RWPE2 (cell line): ENCODE measurements around the gene MINDY4.

ENCODE experiments used
- ATAC-seq: fragments of 200-7000 bp; cut with Tn5 transposase; 3 replicates; pipeline ENCODE4 v1.9.1; 2021; ENCODE audit warnings: low read depth
- DNase-seq: peaks from one replicate; pipeline ENCODE4 v3.0.0-alpha.2; 2020; ENCODE audit warnings: low spot score
- H3K27ac ChIP-seq: fragments of 450-650 bp; 2 replicates; pipeline ENCODE4 v1.5.1; 2017; ENCODE audit warnings: mild to moderate bottlenecking; ENCODE audit not compliant: poor library complexity, severe bottlenecking
- H3K27me3 ChIP-seq: fragments of 250-450 bp; sonication (Bioruptor Pico); 2 replicates; pipeline ENCODE4 v1.5.1; 2021; ENCODE audit warnings: mild to moderate bottlenecking, moderate library complexity; ENCODE audit not compliant: insufficient read depth, poor library complexity, severe bottlenecking
- H3K36me3 ChIP-seq: fragments of 250-450 bp; sonication (Bioruptor Pico); 2 replicates; pipeline ENCODE4 v1.5.1; 2020; ENCODE audit warnings: low read depth, mild to moderate bottlenecking, moderate library complexity
- H3K4me1 ChIP-seq: fragments of 250-450 bp; sonication (Bioruptor Pico); 2 replicates; pipeline ENCODE4 v1.5.1; 2021; ENCODE audit warnings: mild to moderate bottlenecking, moderate library complexity; ENCODE audit not compliant: insufficient read depth, poor library complexity, severe bottlenecking
- H3K4me3 ChIP-seq: fragments of 250-450 bp; sonication (Bioruptor Pico); 2 replicates; pipeline ENCODE4 v1.5.1; 2021; ENCODE audit warnings: mild to moderate bottlenecking, moderate library complexity; ENCODE audit not compliant: severe bottlenecking
- H3K9me3 ChIP-seq: fragments of 250-450 bp; sonication (Bioruptor Pico); 2 replicates; pipeline ENCODE4 v1.5.1; 2021; ENCODE audit warnings: mild to moderate bottlenecking, moderate library complexity; ENCODE audit not compliant: severe bottlenecking
- CTCF ChIP-seq: fragments of 450-650 bp; IDR thresholded peaks from one replicate; pipeline ENCODE4 v1.5.1; 2017; ENCODE audit warnings: mild to moderate bottlenecking, moderate library complexity; ENCODE audit not compliant: poor library complexity, severe bottlenecking

Gene MINDY4

GRCh38 chr7:30873207-30873606 lies 102.0 kb downstream of the MINDY4 start:
- H3K4me1 ChIP-seq = no peaks in the 10 kb centered on the region
- no peak for TF ChIP-seq CTCF
- ATAC-seq = no peak
- DNase-seq = no peak
- H3K27ac ChIP-seq = no peak overlapping the region
- H3K27me3 ChIP-seq = no peaks in the 10 kb centered on the region
- H3K9me3 ChIP-seq = no peaks in the 10 kb centered on the region
- no peaks in the 10 kb centered on the region for H3K36me3 ChIP-seq
- H3K4me3 ChIP-seq = no peak overlapping the region

GRCh38 chr7:30873656-30874055 lies 102.4 kb downstream of the MINDY4 start:
- no peaks in the 10 kb centered on the region for H3K9me3 ChIP-seq
- H3K36me3 ChIP-seq = no peaks in the 10 kb centered on the region
- H3K27me3 ChIP-seq = no peaks in the 10 kb centered on the region
- no peak overlapping the region for H3K4me3 ChIP-seq
- ATAC-seq (no peak), DNase-seq (no peak)
- TF ChIP-seq CTCF = no peak
- H3K27ac ChIP-seq = no peak overlapping the region
- no peaks in the 10 kb centered on the region for H3K4me1 ChIP-seq

- no peak for DNase-seq
- no peaks in the 10 kb centered on the region for H3K9me3 ChIP-seq
- no peak overlapping the region for H3K4me3 ChIP-seq
- no peaks in the 10 kb centered on the region for H3K36me3 ChIP-seq
- no peaks in the 10 kb centered on the region for H3K27me3 ChIP-seq
- no peak for ATAC-seq
- H3K27ac ChIP-seq = no peak overlapping the region
- no peak for TF ChIP-seq CTCF
- H3K4me1 ChIP-seq = no peaks in the 10 kb centered on the region
Observed at GRCh38 chr7:30874656-30875302, 103.6 kb downstream of the MINDY4 start.

GRCh38 chr7:30877015-30877769 lies 106.0 kb downstream of the MINDY4 start:
- Histone ChIP-seq H3K27me3 (no peaks in the 10 kb centered on the region), H3K4me1 (no peaks in the 10 kb centered on the region), H3K36me3 (no peaks in the 10 kb centered on the region), H3K4me3 (no peak overlapping the region), H3K27ac (no peak overlapping the region), H3K9me3 (no peaks in the 10 kb centered on the region)
- DNase-seq (no peak), ATAC-seq (no peak)
- no peak for TF ChIP-seq CTCF

GRCh38 chr7:30877993-30878392 lies 106.8 kb downstream of the MINDY4 start:
- DNase-seq = no peak
- no peak overlapping the region for H3K27ac ChIP-seq
- no peaks in the 10 kb centered on the region for H3K36me3 ChIP-seq
- H3K4me1 ChIP-seq = no peaks in the 10 kb centered on the region
- ATAC-seq = no peak
- TF ChIP-seq CTCF = no peak
- H3K4me3 ChIP-seq = no peak overlapping the region
- no peaks in the 10 kb centered on the region for H3K27me3 ChIP-seq
- no peaks in the 10 kb centered on the region for H3K9me3 ChIP-seq
